Keratinocyte (primary cell): ENCODE measurements around the gene ALDH3B2. TPM values are rescaled to one million over a fixed set of nuclear protein-coding genes. Genes with fewer than 3 reads are reported as not detected.

Source experiments
- DNase-seq: peaks from one replicate; pipeline ENCODE4 v3.0.0-alpha.2; 2011; ENCODE audit warnings: low read depth, missing footprints, low spot score
- FAIRE-seq: peaks from 2 replicates; lab custom pipeline; 2011; peaks lifted over from hg19 to GRCh38; lab: Jason Lieb, UNC
- H2AFZ ChIP-seq: 2 replicates; pipeline ENCODE4 v1.6.0; 2012; ENCODE audit warnings: low read length, control low read depth, inconsistent platforms; ENCODE audit not compliant: control insufficient read depth
- H3K27ac ChIP-seq: 2 replicates; pipeline ENCODE4 v1.5.1; 2011; ENCODE audit warnings: low read length; ENCODE audit not compliant: control insufficient read depth, insufficient read depth
- H3K27me3 ChIP-seq: 3 replicates; pipeline ENCODE4 v1.6.0; 2011; ENCODE audit warnings: low read length; ENCODE audit not compliant: control insufficient read depth, insufficient read depth; ENCODE audit errors: extremely low read depth
- H3K36me3 ChIP-seq, 2 experiments: 2 replicates in 1 of 2; 3 replicates in 1 of 2; pipeline ENCODE4 v1.5.1; 2011; ENCODE audit warnings: low read length in 2 of 2, mild to moderate bottlenecking in 1 of 2; ENCODE audit not compliant: control insufficient read depth in 2 of 2, insufficient read depth in 2 of 2; ENCODE audit errors: extremely low read depth in 1 of 2
- H3K4me1 ChIP-seq: 3 replicates; pipeline ENCODE4 v1.5.1; 2011; ENCODE audit warnings: low read length; ENCODE audit not compliant: control insufficient read depth, insufficient read depth; ENCODE audit errors: extremely low read depth
- H3K4me2 ChIP-seq: 3 replicates; pipeline ENCODE4 v1.6.0; 2011; ENCODE audit warnings: low read depth, low read length; ENCODE audit not compliant: control insufficient read depth, insufficient read depth; ENCODE audit errors: extremely low read depth
- H3K4me3 ChIP-seq, 3 experiments: fragments of 200-600 bp in 1 of 3; sonication (generic) in 1 of 3; 2 replicates in 2 of 3; 3 replicates in 1 of 3; pipeline ENCODE4 v1.5.1; 2011 to 2016; ENCODE audit warnings: low read length in 3 of 3, mild to moderate bottlenecking in 3 of 3, control low read depth in 2 of 3, inconsistent platforms in 1 of 3, low read depth in 1 of 3, mixed read lengths in 1 of 3, mixed run types in 1 of 3, moderate library complexity in 1 of 3; ENCODE audit not compliant: control insufficient read depth in 2 of 3, insufficient read depth in 2 of 3; ENCODE audit errors: extremely low read depth in 1 of 3
- H3K79me2 ChIP-seq: 2 replicates; pipeline ENCODE4 v1.6.0; 2012; ENCODE audit warnings: low read length; ENCODE audit not compliant: control insufficient read depth, insufficient read depth
- H3K9ac ChIP-seq: 3 replicates; pipeline ENCODE4 v1.6.0; 2011; ENCODE audit warnings: low read length; ENCODE audit not compliant: control insufficient read depth, insufficient read depth; ENCODE audit errors: extremely low read depth
- H3K9me1 ChIP-seq: 3 replicates; pipeline ENCODE4 v1.6.0; 2011; ENCODE audit warnings: low read length; ENCODE audit not compliant: control insufficient read depth, insufficient read depth; ENCODE audit errors: extremely low read depth
- H3K9me3 ChIP-seq: 2 replicates; pipeline ENCODE4 v1.5.1; 2012; ENCODE audit warnings: low read depth, low read length; ENCODE audit not compliant: control insufficient read depth
- H4K20me1 ChIP-seq: 3 replicates; pipeline ENCODE4 v1.6.0; 2011; ENCODE audit warnings: low read length; ENCODE audit not compliant: control insufficient read depth, insufficient read depth; ENCODE audit errors: extremely low read depth
- EZH2 ChIP-seq: IDR thresholded peaks from one replicate; pipeline ENCODE4 v1.6.1; 2012; ENCODE audit warnings: inconsistent platforms, mild to moderate bottlenecking, low read length, moderate library complexity
- dilution Hi-C: fragments of 300-500 bp; cut with MboI; formaldehyde crosslinking; loops from one replicate; pipeline ENCODE4 v1.7.0; 2020; ENCODE audit warnings: low sequenced_read_pairs; ENCODE audit not compliant: extremely low pct_ligation_motif_present
- polyA plus RNA-seq, 5 experiments: library from polyadenylated mRNA; depleted of rRNA in 3 of 5; stranded (reverse) in 3 of 5; stranded (forward) in 1 of 5; unstranded in 1 of 5; fragments of >200 nt; gene quantifications; 1 replicate in 1 of 5; 2 replicates in 3 of 5; 3 replicates in 1 of 5; pipeline versions ENCODE4 v1.2.1 to v1.2.3, GENCODE V29; 2011 to 2012; ENCODE audit warnings: missing spikeins in 2 of 5, low read depth in 1 of 5, low replicate concordance in 1 of 5
- TF ChIP-seq, protein P1 (sequence below), 3 experiments: IDR thresholded peaks in 1 of 3; conservative IDR thresholded peaks in 1 of 3; optimal IDR thresholded peaks in 1 of 3; 2 replicates in 2 of 3; 3 replicates in 1 of 3; pipeline versions ENCODE3 to v1.5.1; 2011; ENCODE audit warnings: low read length in 3 of 3, mild to moderate bottlenecking in 3 of 3, moderate library complexity in 2 of 3, control low read depth in 1 of 3, inconsistent platforms in 1 of 3; ENCODE audit not compliant: insufficient read depth in 2 of 3; ENCODE audit errors: extremely low read depth in 1 of 3

ALDH3B2 gene
- polyA plus RNA-seq, 1 donor (not counting 4 experiments of a cell fraction or from before 2014, with no cell fraction given) = 0.67 TPM

DNA sequence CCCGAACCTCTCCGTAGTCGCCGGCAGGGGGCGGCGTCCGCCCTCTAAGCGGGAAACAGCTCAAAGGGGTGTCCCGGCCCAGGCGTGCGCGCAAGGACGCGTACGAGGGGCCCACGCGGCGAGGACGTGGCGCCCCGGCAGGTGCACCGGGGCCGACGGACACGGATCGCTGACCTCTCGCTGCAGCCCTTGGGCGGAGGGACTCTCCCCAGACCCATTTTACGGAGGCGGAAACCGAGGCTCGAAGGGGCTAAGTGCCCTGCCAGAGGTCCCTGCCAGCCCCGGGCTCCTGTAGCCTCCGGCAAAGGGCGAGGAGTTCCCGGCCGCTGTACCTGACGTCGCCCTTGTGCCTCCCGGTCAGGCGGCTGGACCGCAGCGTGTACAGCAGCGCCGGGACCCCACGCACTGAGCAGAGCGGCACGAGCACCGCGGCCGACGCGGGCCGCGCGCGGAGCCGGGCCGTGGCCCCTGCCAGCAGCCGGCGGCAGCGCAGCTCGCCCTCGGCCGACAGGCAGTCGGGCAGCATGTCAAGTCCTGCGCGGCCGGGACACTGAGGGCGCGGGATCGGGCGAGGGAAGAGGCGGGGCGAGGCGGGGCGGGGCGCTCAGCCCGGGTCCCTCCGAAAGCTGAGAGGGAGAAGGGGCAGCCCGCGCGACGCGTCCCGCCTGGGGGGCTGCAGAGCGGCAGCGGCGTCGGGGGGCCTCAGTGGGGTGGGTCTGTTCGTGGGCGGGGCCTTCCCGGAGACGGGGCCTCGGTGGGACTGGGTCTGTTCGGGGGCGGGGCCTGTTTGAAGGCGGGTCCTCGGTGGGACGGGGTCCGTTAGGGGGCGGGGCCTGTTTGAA lies 44.8 kb downstream of the ALDH3B2 start, which contains the start of gene NUDT8:
Gene NUDT8 (minus strand): TSS at position 552 of the 842 bp plus-strand sequence. CDS start 26 bp downstream, at position 526.
- dilution Hi-C loops = no loop called here
- no peak for FAIRE-seq
- H3K4me2 ChIP-seq = peak within 1 kb of the TSS; percentile 76
- H3K9me3 ChIP-seq = no peaks in the 10 kb centered on the region
- H3K27ac ChIP-seq = peak within 1 kb of the TSS; percentile 64
- H3K4me1 ChIP-seq = peaks cover 6% of the 10 kb centered on the region
- H3K36me3 ChIP-seq = no peaks in the 10 kb centered on the region
- peak within 1 kb of the TSS; percentile 66 to 78 (median 73) for H3K4me3 ChIP-seq
- no peaks in the 10 kb centered on the region for H4K20me1 ChIP-seq
- H3K79me2 ChIP-seq = no peaks in the 10 kb centered on the region
- TF ChIP-seq, protein P1, sequence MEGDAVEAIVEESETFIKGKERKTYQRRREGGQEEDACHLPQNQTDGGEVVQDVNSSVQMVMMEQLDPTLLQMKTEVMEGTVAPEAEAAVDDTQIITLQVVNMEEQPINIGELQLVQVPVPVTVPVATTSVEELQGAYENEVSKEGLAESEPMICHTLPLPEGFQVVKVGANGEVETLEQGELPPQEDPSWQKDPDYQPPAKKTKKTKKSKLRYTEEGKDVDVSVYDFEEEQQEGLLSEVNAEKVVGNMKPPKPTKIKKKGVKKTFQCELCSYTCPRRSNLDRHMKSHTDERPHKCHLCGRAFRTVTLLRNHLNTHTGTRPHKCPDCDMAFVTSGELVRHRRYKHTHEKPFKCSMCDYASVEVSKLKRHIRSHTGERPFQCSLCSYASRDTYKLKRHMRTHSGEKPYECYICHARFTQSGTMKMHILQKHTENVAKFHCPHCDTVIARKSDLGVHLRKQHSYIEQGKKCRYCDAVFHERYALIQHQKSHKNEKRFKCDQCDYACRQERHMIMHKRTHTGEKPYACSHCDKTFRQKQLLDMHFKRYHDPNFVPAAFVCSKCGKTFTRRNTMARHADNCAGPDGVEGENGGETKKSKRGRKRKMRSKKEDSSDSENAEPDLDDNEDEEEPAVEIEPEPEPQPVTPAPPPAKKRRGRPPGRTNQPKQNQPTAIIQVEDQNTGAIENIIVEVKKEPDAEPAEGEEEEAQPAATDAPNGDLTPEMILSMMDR (optimal IDR thresholded peaks at IDR 0.05 in 1 of 3, IDR thresholded peaks at IDR 0.05 in 1 of 3, conservative IDR thresholded peaks at IDR 0.05 in 1 of 3; ENCODE audit: extremely low read depth in 1 of 3, insufficient read depth in 2 of 3, low read length in 3 of 3) = peak in 2 of 3 experiments; percentile 85 to 93
- TF ChIP-seq EZH2 = no peak
- H3K9me1 ChIP-seq = no peaks in the 10 kb centered on the region
- peak within 1 kb of the TSS; percentile 90 for H2AFZ ChIP-seq
- no peaks in the 10 kb centered on the region for H3K27me3 ChIP-seq
- no peak for DNase-seq
- peak within 1 kb of the TSS; percentile 76 for H3K9ac ChIP-seq

- DNase-seq (no peak), FAIRE-seq (no peak)
- Histone ChIP-seq H3K27ac (no peak overlapping the region), H3K9ac (peak overlapping the region; percentile 22), H3K9me3 (no peaks in the 10 kb centered on the region), H4K20me1 (no peaks in the 10 kb centered on the region), H3K4me2 (peak overlapping the region; percentile 76), H3K4me3 (no peak overlapping the region), H3K36me3 (no peaks in the 10 kb centered on the region), H3K27me3 (no peaks in the 10 kb centered on the region), H3K9me1 (no peaks in the 10 kb centered on the region), H3K79me2 (no peaks in the 10 kb centered on the region), H3K4me1 (peaks cover 6% of the 10 kb centered on the region), H2AFZ (peak overlapping the region; percentile 22)
- no peak for TF ChIP-seq EZH2
- TF ChIP-seq, protein P1 (optimal IDR thresholded peaks at IDR 0.05 in 1 of 3, IDR thresholded peaks at IDR 0.05 in 1 of 3, conservative IDR thresholded peaks at IDR 0.05 in 1 of 3; ENCODE audit: extremely low read depth in 1 of 3, insufficient read depth in 2 of 3, low read length in 3 of 3) = peak in 1 of 3 experiments; percentile 76
- dilution Hi-C loops = no loop called here
These were observed 45.6 kb downstream of the ALDH3B2 start for GRCh38 chr11:67628710-67629385.
